WI38 (cell line): ENCODE data around the gene ECE2.

Experiments
- H3K4me3 ChIP-seq: 2 replicates; pipeline ENCODE4 v1.5.1; 2011; ENCODE audit warnings: low read depth, mild to moderate bottlenecking, control low read depth, low read length
- CTCF ChIP-seq: IDR thresholded peaks from 2 replicates; pipeline ENCODE4 v1.5.1; 2012; ENCODE audit warnings: low read depth, mild to moderate bottlenecking, control low read depth, low read length

The ECE2 gene

GRCh38 chr3:184231671-184232070 is 44.2 kb upstream of the ECE2 start:
- TF ChIP-seq CTCF: no peak
- no peak overlapping the region for H3K4me3 ChIP-seq

GRCh38 chr3:184233127-184233843 is 42.5 kb upstream of the ECE2 start:
- no peak for TF ChIP-seq CTCF
- H3K4me3 ChIP-seq: no peak overlapping the region

- H3K4me3 ChIP-seq: no peak overlapping the region
- no peak for TF ChIP-seq CTCF
Measured at GRCh38 chr3:184234224-184234623, 41.6 kb upstream of the ECE2 start.

GRCh38 chr3:184234671-184235380 is 41.0 kb upstream of the ECE2 start:
- H3K4me3 ChIP-seq: no peak overlapping the region
- no peak for TF ChIP-seq CTCF

GRCh38 chr3:184235381-184236032 is 40.3 kb upstream of the ECE2 start:
- H3K4me3 ChIP-seq: no peak overlapping the region
- TF ChIP-seq CTCF: no peak

GRCh38 chr3:184236033-184236410 is 39.8 kb upstream of the ECE2 start:
- TF ChIP-seq CTCF: no peak
- no peak overlapping the region for H3K4me3 ChIP-seq

- no peak for TF ChIP-seq CTCF
Measured at GRCh38 chr3:184236636-184237035, 39.2 kb upstream of the ECE2 start.

More at GRCh38 chr3:184236636-184237035, 39.2 kb upstream of the ECE2 start:
- no peak overlapping the region for H3K4me3 ChIP-seq
